ENCODE results near the gene C1orf174.

C1orf174 gene

DNA sequence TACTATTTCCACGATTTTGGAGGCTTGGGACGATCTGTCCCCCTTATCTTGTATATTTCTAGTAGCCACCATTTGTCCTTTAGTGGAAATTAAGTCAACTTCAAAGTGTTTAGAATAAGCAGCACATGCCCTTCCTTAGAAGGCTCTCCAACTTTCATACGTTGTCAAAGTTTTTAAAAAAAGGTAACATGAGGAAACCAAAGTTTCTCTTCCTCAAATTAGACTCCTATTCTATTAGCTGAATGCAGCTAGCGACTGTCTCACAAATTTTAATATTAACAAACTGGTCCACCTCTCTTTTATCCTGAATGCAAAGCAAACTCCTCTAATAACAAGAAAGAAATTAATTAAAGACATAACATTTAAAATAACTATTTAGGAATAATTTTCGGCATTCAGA, 6.9 kb downstream of the C1orf174 start:
- DNase-seq = no peak

- DNase-seq = peak; percentile 20 to 30
Measured at GRCh38 chr1:3892748-3893147, 7.3 kb downstream of the C1orf174 start.

DNA sequence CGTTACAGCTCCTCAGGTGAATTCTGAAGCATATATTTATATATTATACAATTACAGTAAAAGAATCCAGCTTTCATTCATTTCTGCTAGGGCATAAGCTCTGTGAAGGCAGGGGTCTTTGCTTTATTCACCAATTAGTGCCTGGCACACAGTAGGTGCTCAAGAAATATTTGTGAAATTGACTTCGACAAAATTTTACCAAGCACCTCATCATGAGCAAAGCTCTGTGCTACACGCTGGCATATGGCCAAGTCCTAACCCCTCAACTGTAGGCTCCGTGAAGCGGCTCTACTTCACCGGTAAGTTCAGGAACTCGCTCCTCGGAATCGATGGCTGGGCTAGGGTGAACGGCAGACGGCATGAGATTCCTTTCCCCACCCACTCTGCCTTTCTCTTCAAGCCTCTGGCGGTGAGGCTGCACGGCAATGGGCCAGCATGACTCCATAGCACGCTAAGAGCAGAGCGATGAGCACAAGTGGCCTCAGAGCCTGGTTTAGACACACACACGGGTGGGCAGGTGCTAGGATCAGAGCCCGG, 8.7 kb downstream of the C1orf174 start:
- no peak for DNase-seq

GRCh38 chr1:3890389-3891328, 9.4 kb downstream of the C1orf174 start:
- no peak for DNase-seq

GRCh38 chr1:3889936-3890335, 10.1 kb downstream of the C1orf174 start:
- no peak for DNase-seq

- DNase-seq = no peak
Measured at GRCh38 chr1:3888301-3888700, 11.8 kb downstream of the C1orf174 start.

DNA sequence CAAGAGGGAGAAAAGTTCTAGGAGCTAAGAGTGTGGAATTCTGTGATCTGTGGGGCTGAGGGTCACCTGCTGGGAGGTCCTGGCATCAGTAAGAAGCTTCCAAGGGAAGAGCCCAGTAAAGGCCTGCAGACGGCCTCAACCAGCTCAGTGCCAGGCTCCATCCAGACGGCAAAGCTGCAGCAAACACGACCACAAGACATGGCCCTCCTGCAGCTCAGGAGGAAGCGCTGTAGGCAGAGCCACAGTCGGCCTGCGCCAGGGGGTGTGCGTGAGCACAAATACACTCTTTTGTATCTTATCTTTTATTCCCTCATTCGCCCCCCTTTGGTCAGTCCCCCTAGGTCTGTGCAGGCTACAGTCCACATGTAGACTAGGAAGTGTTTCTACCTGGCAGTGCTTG, 13.4 kb downstream of the C1orf174 start:
- DNase-seq = no peak

DNA sequence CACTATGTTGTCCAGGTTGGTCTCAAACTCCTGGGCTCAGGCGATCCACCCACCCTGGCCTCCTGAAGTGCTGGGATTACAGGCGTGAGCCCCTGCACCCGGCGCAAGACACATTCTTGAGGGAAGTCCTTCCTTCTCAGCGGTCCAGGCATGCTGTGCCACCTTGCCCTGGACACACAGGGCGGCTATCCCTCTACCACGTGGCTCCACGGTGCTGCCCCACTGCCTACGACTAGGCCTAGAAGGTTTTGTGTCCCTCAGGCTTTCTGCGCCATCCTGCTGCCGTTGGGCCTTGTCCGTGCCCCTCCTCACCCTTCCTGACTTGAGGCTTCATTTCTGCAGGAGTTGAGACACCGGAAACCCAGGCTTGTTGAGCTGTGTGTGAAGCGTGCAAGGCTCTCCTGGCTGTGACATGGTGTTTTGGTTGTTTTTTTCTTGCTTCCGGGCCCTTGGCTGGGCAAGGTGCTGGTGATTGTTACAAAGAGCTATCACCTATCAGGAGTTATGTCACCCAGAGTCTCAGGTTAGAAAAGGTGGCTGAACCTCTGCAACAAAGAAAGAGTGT, 13.9 kb downstream of the C1orf174 start:
- DNase-seq = no peak

GRCh38 chr1:3885611-3886010, 14.5 kb downstream of the C1orf174 start:
- no peak for DNase-seq

DNA sequence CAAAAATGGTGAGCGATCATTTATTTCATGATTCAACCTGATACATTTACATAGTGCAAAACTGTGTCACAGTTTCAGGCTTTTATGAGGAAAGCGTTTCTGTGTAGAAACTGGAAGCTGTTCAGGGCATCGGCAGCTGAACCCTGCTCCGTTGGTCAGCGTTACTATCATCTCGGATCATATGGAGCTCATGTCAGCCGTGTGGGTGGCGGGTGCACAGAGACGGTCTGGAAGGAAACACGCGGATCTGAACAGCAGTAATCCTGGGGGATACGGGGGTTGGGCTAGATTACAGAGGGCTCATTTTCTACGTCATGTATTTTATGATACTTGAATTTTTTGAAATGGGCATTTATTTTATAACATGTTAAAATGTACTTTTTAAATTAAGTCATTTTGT, 15.1 kb downstream of the C1orf174 start:
- no peak for DNase-seq

DNA sequence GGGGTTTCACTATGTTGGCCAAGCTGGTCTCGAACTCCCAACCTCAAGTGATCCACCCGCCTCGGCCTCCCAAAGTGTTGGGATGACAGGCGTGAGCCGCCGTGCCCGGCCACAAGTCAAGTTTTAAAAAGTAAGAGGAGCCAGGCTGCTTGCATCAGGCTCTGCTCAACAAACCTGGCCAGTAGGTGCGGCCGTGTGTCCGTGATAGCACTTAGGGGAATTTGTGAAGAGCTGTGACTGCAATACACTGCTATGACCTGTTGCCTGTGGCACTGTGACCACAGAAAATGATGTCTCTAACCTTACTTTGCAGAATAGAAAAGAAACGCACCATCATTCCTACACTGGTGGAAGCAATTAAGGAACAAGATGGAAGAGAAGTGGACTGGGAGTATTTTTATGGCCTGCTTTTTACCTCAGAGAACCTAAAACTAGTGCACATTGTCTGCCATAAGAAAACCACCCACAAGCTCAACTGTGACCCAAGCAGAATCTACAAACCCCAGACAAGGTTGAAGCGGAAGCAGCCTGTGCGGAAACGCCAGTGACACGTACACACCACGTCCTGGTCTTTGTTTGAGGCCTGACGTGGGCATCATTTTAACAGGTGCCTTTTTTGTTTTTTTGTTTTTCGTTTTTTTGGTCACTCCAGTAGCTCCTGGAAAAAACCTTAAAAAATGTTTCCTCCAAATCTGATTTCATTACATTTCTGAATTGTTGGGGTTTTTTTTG, 16.7 kb downstream of the C1orf174 start:
- no peak for DNase-seq

GRCh38 chr1:3881193-3881480, 18.9 kb downstream of the C1orf174 start:
- no peak for DNase-seq

GRCh38 chr1:3880429-3881192, 19.5 kb downstream of the C1orf174 start:
- no peak for DNase-seq

GRCh38 chr1:3879787-3880428, 20.2 kb downstream of the C1orf174 start:
- no peak for DNase-seq

DNA sequence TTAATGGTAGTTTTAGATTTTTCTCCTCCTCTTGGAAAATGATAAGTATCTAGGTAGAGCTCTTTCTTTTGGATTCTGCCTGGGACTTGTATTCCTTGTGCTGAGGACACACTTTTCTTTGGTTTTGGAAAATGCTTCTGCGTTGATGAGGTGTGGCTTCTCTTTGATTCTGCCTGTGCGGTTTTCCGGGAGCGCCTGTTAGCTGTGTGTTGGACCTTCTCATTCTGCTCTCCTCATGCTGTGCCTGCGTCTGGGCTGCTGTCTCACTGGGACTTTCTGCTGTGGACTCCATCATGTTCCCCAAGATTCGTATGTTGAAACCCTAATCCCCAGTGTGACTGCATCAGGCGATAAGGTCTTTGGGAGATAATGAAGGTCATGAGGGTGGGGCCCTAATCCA, 21.0 kb downstream of the C1orf174 start:
- no peak for DNase-seq

DNA sequence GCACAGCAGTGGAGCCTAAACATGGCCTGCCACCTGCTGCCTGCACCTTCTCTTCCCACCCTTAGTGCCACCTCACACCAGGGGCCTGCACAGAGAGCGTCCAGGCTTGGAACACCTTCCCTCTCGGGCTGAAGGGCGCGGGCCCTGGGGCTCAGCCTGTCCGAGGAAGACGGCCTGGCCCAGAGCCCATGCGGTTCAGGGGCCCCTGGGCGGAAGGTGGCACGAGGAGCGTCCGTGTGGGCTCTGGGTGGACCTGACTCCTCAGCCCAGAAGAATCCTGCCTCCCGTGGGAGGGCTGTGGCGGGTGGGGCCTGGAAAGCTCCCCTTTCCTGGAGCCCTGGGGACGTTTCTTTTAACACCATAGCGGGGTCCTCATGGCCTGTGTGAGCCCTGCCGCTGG, 23.4 kb downstream of the C1orf174 start:
- DNase-seq = no peak

DNA sequence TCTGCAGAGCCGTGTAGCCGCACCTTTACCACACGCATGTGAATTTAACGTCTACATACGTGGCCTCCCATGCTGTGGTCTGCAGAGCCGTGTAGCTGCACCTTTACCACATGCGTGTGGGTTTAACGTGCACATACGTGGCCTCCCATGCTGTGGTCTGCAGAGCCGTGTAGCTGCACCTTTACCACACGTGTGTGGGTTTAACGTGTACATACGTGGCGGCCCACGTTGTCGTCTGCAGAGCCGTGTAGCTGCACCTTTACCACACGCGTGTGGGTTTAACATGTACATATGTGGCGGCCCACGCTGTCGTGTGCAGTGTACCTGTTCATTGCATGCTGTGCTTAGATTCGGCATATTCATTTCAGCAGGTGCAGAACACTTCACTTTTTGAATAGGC, 25.3 kb downstream of the C1orf174 start:
- DNase-seq = no peak

GRCh38 chr1:3872546-3872945, 27.5 kb downstream of the C1orf174 start:
- no peak for DNase-seq

DNA sequence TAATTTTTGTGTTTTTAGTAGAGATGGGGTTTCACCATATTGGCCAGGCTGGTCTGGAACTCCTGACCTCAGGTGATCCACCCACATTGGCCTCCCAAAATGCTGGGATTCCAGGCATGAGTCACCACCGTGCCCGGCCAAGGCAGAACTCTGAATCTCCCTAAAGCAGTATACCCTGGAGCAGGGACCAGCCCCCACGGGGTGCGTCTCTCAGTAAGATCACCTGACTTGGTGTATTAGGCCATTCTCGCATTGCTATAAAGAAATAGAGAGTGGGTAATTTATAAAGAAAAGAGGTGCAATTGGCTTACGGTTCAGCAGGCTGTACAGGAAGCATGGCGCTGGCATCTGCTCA, 28.6 kb downstream of the C1orf174 start:
- DNase-seq = no peak

- DNase-seq = no peak
Measured at GRCh38 chr1:3869751-3870301, 30.2 kb downstream of the C1orf174 start.

DNA sequence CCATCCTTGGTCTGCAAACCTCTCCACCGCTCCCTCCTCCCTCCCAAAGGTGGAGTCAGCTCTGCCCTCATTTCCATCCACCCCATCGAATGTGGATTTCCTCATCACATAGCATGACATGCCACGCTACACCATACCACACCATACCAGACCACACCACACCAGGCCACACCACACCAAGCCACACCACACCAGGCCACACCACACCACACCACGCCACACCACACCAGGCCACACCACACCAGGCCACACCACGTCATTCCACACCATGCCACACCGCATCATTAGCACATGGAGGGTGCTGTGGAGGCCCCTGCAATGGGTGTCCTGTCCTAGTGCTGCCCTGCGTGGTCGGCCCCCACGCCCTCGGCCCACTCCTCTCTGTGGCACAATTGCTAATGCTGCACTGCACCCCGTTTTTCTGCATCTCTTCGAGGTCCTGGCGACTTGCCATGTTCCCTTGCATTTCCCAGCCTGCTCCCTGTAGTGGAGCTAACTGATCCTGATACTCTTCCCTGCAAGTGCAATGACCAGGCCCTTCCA, 31.5 kb downstream of the C1orf174 start:
- DNase-seq = no peak

DNA sequence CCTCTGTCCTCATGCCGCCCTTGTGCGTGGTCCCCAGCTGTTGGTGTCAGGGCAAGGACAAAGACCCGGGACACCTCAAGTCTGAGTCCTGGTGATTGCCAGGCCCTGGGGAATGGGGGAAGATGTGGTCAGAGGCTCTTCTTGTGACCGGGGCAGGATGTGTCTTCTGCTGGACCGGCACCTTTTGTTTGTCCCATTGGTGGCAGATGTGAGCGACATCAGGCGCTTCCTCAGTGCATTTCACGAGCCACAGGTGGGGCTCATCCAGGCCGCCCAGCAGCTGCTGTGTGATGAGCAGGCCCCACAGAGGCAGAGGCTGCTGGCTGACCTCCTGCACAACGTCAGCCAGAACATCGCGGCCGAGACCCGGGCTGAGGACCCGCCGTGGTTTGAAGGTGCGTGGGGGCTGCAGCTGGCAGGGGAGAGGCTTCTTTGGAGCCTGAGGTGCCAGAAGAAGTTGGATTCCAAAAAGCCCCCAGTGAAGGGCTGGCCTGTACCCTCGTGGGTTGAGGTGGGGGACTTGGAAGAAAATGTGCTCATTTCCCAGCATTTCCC, 34.4 kb downstream of the C1orf174 start:
- DNase-seq = no peak
